NCI-H187 treated with DMSO at 0.1 percent for 48 hours (cell line): ENCODE data around the gene HSPA1L.

ENCODE experiments used
- DNase-seq: peaks from one replicate; lab custom pipeline; 2025; lab: John Stamatoyannopoulos, UW

Gene HSPA1L

DNA sequence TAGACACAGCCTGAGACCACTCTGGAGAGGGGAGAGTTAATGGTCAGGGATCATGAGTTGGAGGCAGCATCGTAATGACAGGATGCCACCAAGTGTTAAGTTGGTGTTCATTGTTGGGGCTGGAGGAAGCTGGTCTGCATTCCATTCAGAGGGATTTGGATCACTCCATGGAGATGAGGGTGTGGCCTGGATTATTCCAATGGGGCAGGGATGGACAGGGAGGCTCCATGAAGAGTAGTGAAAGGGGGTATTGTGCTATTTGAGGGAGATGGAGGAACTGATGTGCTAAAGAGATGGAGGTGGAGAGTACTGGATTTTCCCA lies 51.5 kb downstream of the HSPA1L start:
- no peak for DNase-seq

DNA sequence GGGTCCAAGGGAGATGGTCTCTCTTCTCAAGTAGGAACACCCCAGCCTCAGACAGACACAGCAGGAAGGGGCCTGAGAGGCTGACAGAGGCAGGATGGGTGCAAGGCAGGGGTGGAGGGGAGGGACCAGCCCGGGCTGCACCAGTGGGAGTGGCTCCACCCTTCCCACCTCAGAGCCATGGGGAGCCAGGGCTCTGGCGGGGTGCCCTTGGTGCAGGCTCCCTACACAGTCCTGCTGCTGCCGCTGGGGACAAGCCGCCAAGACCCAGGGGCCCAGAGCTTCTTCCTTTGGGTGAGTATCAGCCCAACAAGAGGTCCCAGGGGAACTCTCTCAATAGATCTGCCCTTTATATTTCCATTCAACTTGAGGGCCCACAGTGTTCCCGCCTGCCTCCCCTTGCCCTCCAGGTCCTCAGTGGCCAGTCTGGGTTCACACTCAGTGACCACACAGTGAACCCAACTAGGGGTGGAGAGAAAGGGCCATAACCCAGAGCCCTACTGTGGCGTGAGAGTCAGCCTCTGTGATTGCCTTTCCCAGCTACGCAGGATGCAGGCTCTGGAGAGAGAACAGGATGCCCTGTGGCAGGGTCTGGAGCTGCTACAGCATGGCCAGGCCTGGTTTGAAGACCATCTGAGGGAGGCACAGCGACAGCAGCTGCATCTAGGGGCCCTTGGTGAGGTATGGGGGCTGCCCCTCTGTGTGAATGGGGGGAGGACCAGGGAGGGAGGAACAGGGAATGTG lies 52.0 kb downstream of the HSPA1L start:
- DNase-seq = no peak

- no peak for DNase-seq
Observed at GRCh38 chr6:31762356-31762755, 52.7 kb downstream of the HSPA1L start, which contains the start of gene SAPCD1. Gene SAPCD1, plus strand, starts transcription at chr6:31762656. Its CDS starts 399 bp downstream, at chr6:31763055.

DNA sequence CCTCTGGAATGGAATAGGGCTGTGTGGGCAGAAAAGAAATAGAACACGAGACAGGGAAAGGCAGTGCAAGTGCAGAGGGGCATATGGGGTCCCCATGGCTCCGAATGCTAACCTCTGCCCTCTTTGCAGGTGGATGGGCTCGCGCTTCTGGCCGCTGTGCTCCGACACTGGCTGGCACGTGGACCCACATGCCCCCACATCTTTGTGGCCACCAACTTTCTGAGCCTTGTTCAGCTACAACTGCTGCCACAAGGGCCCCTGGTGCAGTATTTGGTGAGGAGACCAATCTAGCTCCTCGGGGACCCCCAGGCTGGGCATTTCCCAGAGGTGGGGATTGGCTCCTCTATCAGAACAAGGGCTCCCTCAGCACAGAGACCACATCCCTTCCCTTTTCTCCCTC lies 53.7 kb downstream of the HSPA1L start:
- no peak for DNase-seq

- no peak for DNase-seq
Observed at GRCh38 chr6:31760790-31761189, 54.3 kb downstream of the HSPA1L start.
